ENCODE results near the gene BRS3. TPM values are rescaled to one million over a fixed set of nuclear protein-coding genes. Genes with fewer than 3 reads are reported as not detected.

The BRS3 gene
- total and polyA plus RNA-seq, 2 experiments from 2014 or later, result not detected

DNA sequence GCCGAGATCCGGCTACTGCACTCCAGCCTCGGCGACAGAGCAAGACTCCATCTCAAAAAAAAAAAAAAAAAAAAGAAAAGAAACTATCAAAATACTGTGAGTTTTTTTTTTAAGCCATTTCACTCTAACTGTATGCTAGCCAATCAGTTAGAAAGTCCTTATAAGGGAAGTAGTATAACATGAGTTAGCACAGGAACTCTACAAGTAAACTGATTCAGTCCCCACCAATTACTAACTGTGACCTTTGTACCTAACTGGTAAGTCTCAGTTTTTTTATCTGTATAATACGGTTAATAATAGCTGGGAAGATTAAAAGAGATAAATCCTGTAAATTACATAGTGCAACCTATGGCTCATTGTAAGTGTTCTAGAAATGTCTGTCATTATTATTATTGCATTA lies 35.1 kb upstream of the BRS3 start:
- H3K36me3 Mint-ChIP-seq (ENCODE audit: low read depth), result no peaks in the 10 kb centered on the region
- H4K20me1 ChIP-seq (replicated peaks; ENCODE audit: insufficient read depth), result no peaks in the 10 kb centered on the region
- H3K9me3 Mint-ChIP-seq, result no peaks in the 10 kb centered on the region; the same call in 2 of the 3 replicates

More for the DNA sequence above, 35.1 kb upstream of the BRS3 start:
- Mint-ChIP-seq H3K4me1 (no peaks in the 10 kb centered on the region), H3K27me3 (ENCODE audit: insufficient read depth, low read depth, poor library complexity) (no peaks in the 10 kb centered on the region), H3K4me3 (no peak overlapping the region), H3K27ac (no peak overlapping the region)
- no peaks in the 10 kb centered on the region for H3K27me3 ChIP-seq (ENCODE audit: insufficient read depth)
- H3K9me2 ChIP-seq (ENCODE audit: insufficient read depth), result no peaks in the 10 kb centered on the region
- no peak for ATAC-seq
- TF ChIP-seq NANOG (IDR thresholded peaks at IDR 0.05; ENCODE audit: borderline replicate concordance) (no peak), STAT1 (IDR thresholded peaks at IDR 0.05; ENCODE audit: unreplicated experiment) (no peak), JUNB (IDR thresholded peaks at IDR 0.05; ENCODE audit: unreplicated experiment) (no peak), ZNF114 (CRISPR knock-in tag; IDR thresholded peaks at IDR 0.05) (no peak), ZNF331 (CRISPR knock-in tag; IDR thresholded peaks at IDR 0.05; ENCODE audit: low read depth) (no peak), POLR2AphosphoS5 (IDR thresholded peaks at IDR 0.05; ENCODE audit: low read depth) (no peak), EZH2phosphoT487 (IDR thresholded peaks at IDR 0.05; ENCODE audit: unreplicated experiment) (no peak), CREB1 (CRISPR knock-in tag; IDR thresholded peaks at IDR 0.05; ENCODE audit: low read depth) (no peak), EZH2 (IDR thresholded peaks at IDR 0.05; ENCODE audit: low read depth, unreplicated experiment) (no peak)
- TF ChIP-seq, protein P1, sequence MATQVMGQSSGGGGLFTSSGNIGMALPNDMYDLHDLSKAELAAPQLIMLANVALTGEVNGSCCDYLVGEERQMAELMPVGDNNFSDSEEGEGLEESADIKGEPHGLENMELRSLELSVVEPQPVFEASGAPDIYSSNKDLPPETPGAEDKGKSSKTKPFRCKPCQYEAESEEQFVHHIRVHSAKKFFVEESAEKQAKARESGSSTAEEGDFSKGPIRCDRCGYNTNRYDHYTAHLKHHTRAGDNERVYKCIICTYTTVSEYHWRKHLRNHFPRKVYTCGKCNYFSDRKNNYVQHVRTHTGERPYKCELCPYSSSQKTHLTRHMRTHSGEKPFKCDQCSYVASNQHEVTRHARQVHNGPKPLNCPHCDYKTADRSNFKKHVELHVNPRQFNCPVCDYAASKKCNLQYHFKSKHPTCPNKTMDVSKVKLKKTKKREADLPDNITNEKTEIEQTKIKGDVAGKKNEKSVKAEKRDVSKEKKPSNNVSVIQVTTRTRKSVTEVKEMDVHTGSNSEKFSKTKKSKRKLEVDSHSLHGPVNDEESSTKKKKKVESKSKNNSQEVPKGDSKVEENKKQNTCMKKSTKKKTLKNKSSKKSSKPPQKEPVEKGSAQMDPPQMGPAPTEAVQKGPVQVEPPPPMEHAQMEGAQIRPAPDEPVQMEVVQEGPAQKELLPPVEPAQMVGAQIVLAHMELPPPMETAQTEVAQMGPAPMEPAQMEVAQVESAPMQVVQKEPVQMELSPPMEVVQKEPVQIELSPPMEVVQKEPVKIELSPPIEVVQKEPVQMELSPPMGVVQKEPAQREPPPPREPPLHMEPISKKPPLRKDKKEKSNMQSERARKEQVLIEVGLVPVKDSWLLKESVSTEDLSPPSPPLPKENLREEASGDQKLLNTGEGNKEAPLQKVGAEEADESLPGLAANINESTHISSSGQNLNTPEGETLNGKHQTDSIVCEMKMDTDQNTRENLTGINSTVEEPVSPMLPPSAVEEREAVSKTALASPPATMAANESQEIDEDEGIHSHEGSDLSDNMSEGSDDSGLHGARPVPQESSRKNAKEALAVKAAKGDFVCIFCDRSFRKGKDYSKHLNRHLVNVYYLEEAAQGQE (IDR thresholded peaks at IDR 0.05; ENCODE audit: unreplicated experiment), result no peak
- TF ChIP-seq, protein P2, sequence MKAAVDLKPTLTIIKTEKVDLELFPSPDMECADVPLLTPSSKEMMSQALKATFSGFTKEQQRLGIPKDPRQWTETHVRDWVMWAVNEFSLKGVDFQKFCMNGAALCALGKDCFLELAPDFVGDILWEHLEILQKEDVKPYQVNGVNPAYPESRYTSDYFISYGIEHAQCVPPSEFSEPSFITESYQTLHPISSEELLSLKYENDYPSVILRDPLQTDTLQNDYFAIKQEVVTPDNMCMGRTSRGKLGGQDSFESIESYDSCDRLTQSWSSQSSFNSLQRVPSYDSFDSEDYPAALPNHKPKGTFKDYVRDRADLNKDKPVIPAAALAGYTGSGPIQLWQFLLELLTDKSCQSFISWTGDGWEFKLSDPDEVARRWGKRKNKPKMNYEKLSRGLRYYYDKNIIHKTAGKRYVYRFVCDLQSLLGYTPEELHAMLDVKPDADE (IDR thresholded peaks at IDR 0.05), result no peak
- TF ChIP-seq, protein P3, sequence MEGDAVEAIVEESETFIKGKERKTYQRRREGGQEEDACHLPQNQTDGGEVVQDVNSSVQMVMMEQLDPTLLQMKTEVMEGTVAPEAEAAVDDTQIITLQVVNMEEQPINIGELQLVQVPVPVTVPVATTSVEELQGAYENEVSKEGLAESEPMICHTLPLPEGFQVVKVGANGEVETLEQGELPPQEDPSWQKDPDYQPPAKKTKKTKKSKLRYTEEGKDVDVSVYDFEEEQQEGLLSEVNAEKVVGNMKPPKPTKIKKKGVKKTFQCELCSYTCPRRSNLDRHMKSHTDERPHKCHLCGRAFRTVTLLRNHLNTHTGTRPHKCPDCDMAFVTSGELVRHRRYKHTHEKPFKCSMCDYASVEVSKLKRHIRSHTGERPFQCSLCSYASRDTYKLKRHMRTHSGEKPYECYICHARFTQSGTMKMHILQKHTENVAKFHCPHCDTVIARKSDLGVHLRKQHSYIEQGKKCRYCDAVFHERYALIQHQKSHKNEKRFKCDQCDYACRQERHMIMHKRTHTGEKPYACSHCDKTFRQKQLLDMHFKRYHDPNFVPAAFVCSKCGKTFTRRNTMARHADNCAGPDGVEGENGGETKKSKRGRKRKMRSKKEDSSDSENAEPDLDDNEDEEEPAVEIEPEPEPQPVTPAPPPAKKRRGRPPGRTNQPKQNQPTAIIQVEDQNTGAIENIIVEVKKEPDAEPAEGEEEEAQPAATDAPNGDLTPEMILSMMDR (conservative IDR thresholded peaks at IDR 0.05; ENCODE audit: low read depth in 2 of 2), result no peak
- TF ChIP-seq, protein P4, sequence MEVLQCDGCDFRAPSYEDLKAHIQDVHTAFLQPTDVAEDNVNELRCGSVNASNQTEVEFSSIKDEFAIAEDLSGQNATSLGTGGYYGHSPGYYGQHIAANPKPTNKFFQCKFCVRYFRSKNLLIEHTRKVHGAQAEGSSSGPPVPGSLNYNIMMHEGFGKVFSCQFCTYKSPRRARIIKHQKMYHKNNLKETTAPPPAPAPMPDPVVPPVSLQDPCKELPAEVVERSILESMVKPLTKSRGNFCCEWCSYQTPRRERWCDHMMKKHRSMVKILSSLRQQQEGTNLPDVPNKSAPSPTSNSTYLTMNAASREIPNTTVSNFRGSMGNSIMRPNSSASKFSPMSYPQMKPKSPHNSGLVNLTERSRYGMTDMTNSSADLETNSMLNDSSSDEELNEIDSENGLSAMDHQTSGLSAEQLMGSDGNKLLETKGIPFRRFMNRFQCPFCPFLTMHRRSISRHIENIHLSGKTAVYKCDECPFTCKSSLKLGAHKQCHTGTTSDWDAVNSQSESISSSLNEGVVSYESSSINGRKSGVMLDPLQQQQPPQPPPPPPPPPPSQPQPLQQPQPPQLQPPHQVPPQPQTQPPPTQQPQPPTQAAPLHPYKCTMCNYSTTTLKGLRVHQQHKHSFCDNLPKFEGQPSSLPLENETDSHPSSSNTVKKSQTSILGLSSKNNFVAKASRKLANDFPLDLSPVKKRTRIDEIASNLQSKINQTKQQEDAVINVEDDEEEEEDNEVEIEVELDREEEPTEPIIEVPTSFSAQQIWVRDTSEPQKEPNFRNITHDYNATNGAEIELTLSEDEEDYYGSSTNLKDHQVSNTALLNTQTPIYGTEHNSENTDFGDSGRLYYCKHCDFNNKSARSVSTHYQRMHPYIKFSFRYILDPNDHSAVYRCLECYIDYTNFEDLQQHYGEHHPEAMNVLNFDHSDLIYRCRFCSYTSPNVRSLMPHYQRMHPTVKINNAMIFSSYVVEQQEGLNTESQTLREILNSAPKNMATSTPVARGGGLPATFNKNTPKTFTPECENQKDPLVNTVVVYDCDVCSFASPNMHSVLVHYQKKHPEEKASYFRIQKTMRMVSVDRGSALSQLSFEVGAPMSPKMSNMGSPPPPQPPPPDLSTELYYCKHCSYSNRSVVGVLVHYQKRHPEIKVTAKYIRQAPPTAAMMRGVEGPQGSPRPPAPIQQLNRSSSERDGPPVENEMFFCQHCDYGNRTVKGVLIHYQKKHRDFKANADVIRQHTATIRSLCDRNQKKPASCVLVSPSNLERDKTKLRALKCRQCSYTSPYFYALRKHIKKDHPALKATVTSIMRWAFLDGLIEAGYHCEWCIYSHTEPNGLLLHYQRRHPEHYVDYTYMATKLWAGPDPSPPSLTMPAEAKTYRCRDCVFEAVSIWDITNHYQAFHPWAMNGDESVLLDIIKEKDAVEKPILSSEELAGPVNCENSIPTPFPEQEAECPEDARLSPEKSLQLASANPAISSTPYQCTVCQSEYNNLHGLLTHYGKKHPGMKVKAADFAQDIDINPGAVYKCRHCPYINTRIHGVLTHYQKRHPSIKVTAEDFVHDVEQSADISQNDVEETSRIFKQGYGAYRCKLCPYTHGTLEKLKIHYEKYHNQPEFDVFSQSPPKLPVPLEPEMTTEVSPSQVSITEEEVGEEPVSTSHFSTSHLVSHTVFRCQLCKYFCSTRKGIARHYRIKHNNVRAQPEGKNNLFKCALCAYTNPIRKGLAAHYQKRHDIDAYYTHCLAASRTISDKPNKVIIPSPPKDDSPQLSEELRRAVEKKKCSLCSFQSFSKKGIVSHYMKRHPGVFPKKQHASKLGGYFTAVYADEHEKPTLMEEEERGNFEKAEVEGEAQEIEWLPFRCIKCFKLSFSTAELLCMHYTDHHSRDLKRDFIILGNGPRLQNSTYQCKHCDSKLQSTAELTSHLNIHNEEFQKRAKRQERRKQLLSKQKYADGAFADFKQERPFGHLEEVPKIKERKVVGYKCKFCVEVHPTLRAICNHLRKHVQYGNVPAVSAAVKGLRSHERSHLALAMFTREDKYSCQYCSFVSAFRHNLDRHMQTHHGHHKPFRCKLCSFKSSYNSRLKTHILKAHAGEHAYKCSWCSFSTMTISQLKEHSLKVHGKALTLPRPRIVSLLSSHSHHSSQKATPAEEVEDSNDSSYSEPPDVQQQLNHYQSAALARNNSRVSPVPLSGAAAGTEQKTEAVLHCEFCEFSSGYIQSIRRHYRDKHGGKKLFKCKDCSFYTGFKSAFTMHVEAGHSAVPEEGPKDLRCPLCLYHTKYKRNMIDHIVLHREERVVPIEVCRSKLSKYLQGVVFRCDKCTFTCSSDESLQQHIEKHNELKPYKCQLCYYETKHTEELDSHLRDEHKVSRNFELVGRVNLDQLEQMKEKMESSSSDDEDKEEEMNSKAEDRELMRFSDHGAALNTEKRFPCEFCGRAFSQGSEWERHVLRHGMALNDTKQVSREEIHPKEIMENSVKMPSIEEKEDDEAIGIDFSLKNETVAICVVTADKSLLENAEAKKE (CRISPR knock-in tag; IDR thresholded peaks at IDR 0.05), result no peak
- H3K79me2 ChIP-seq (replicated peaks; ENCODE audit: insufficient read depth), result no peaks in the 10 kb centered on the region
- DNase-seq (ENCODE audit: low spot score), result no peak
- no peaks in the 10 kb centered on the region for H3F3A ChIP-seq (replicated peaks; ENCODE audit: low read depth)
- no peak overlapping the region for H2AFZ ChIP-seq
- no peaks in the 10 kb centered on the region for H3K4me1 ChIP-seq (ENCODE audit: insufficient read depth)
- H3K4me3 ChIP-seq, result no peak overlapping the region
- H3K36me3 ChIP-seq (ENCODE audit: insufficient read depth), result no peaks in the 10 kb centered on the region
- no peak overlapping the region for H3K4me2 ChIP-seq
- no peak overlapping the region for H3K27ac ChIP-seq (ENCODE audit: low read depth)
